Tibial nerve (tissue), 4 donors: Measurements from ENCODE around the gene ERGIC2.

Source experiments
- CTCF ChIP-seq, 5 experiments: fragments of 200-600 bp in 3 of 5; fragments of 450-650 bp in 2 of 5; sonication (generic) in 3 of 5; IDR thresholded peaks; one replicate each; pipeline ENCODE4 v1.5.1; 2016 to 2019; ENCODE audit warnings: antibody characterized with exemption in 5 of 5, mild to moderate bottlenecking in 3 of 5, moderate library complexity in 2 of 5
- EP300 ChIP-seq, 2 donors: sonication (generic); formaldehyde crosslinking; IDR thresholded peaks; one replicate each; pipeline ENCODE4 v1.6.1; 2017; ENCODE audit warnings: antibody characterized with exemption in 2 of 2, mild to moderate bottlenecking in 1 of 2
- POLR2A ChIP-seq, 2 donors: fragments of 450-650 bp; IDR thresholded peaks; one replicate each; pipeline ENCODE4 v1.6.1; 2017; ENCODE audit warnings: antibody characterized with exemption in 2 of 2, mild to moderate bottlenecking in 2 of 2, moderate library complexity in 2 of 2

GRCh38 chr12:29374012-29374411 is 7.0 kb downstream of the ERGIC2 start:
- TF ChIP-seq CTCF (IDR thresholded peaks at IDR 0.05) (no peak), EP300 (IDR thresholded peaks at IDR 0.05) (no peak), POLR2A (IDR thresholded peaks at IDR 0.05) (no peak)
